Osteocyte (in vitro differentiated cells): ENCODE measurements around the gene PRKCZ. TPM values are rescaled to one million over a fixed set of nuclear protein-coding genes. Genes with fewer than 3 reads are reported as not detected.

Experiments
- DNase-seq: peaks from one replicate; pipeline ENCODE4 v3.0.0; 2021; ENCODE audit warnings: mixed read lengths; ENCODE audit not compliant: unreplicated experiment; ENCODE audit errors: extremely low spot score
- H3K27ac Mint-ChIP-seq: one replicate; pipeline ENCODE4 v1.8.0; 2021; ENCODE audit warnings: mild to moderate bottlenecking, mixed read lengths; ENCODE audit not compliant: unreplicated experiment
- H3K27me3 Mint-ChIP-seq: one replicate; pipeline ENCODE4 v1.8.0; 2021; ENCODE audit warnings: mixed read lengths; ENCODE audit not compliant: unreplicated experiment
- H3K36me3 Mint-ChIP-seq: one replicate; pipeline ENCODE4 v1.8.0; 2021; ENCODE audit warnings: mixed read lengths; ENCODE audit not compliant: unreplicated experiment
- H3K4me1 Mint-ChIP-seq: one replicate; pipeline ENCODE4 v1.8.0; 2021; ENCODE audit warnings: mixed read lengths; ENCODE audit not compliant: unreplicated experiment
- H3K4me3 Mint-ChIP-seq: one replicate; pipeline ENCODE4 v1.8.0; 2021; ENCODE audit warnings: mild to moderate bottlenecking, moderate library complexity, mixed read lengths; ENCODE audit not compliant: unreplicated experiment
- H3K9me3 Mint-ChIP-seq: one replicate; pipeline ENCODE4 v1.8.0; 2021; ENCODE audit warnings: mixed read lengths; ENCODE audit not compliant: unreplicated experiment
- CTCF ChIP-seq: fragments of 200-600 bp; sonication (generic); IDR thresholded peaks from 2 replicates; pipeline ENCODE4 v1.5.0; 2021; ENCODE audit warnings: antibody characterized with exemption, mild to moderate bottlenecking, moderate library complexity
- total RNA-seq: library from RNA; stranded (reverse); gene quantifications from 2 replicates; pipeline ENCODE4 v1.2.1, GENCODE V29; 2021

Gene PRKCZ
- total RNA-seq, 1 donor from 2014 or later: 3.1 TPM

- no peak for TF ChIP-seq CTCF
- Mint-ChIP-seq H3K36me3 (no peaks in the 10 kb centered on the region), H3K4me1 (peaks cover 7% of the 10 kb centered on the region), H3K27me3 (peaks cover 32% of the 10 kb centered on the region), H3K9me3 (no peaks in the 10 kb centered on the region), H3K4me3 (no peak overlapping the region), H3K27ac (no peak overlapping the region)
- DNase-seq: no peak
These were observed 827 bp downstream of the PRKCZ start for GRCh38 chr1:2050793-2051682.

- Mint-ChIP-seq H3K36me3 (no peaks in the 10 kb centered on the region), H3K4me1 (peaks cover 7% of the 10 kb centered on the region), H3K27me3 (peaks cover 30% of the 10 kb centered on the region), H3K27ac (no peak overlapping the region), H3K9me3 (no peaks in the 10 kb centered on the region), H3K4me3 (no peak overlapping the region)
- no peak for TF ChIP-seq CTCF
- no peak for DNase-seq
These were observed 2.0 kb downstream of the PRKCZ start for GRCh38 chr1:2052054-2052679.

- Mint-ChIP-seq H3K27ac (no peak overlapping the region), H3K4me3 (no peak overlapping the region), H3K36me3 (no peaks in the 10 kb centered on the region), H3K27me3 (peaks cover 30% of the 10 kb centered on the region), H3K9me3 (no peaks in the 10 kb centered on the region), H3K4me1 (peaks cover 7% of the 10 kb centered on the region)
- TF ChIP-seq CTCF: no peak
- no peak for DNase-seq
These were observed 2.5 kb downstream of the PRKCZ start for GRCh38 chr1:2052756-2053155.

GRCh38 chr1:2053217-2053616, 3.0 kb downstream of the PRKCZ start:
- H3K36me3 Mint-ChIP-seq: no peaks in the 10 kb centered on the region
- TF ChIP-seq CTCF: no peak
- no peak overlapping the region for H3K4me3 Mint-ChIP-seq
- no peaks in the 10 kb centered on the region for H3K9me3 Mint-ChIP-seq
- H3K4me1 Mint-ChIP-seq: peaks cover 7% of the 10 kb centered on the region
- no peak for DNase-seq
- no peak overlapping the region for H3K27ac Mint-ChIP-seq
- peaks cover 28% of the 10 kb centered on the region for H3K27me3 Mint-ChIP-seq

- Mint-ChIP-seq H3K4me1 (peaks cover 6% of the 10 kb centered on the region), H3K9me3 (no peaks in the 10 kb centered on the region), H3K27me3 (peaks cover 21% of the 10 kb centered on the region), H3K36me3 (no peaks in the 10 kb centered on the region), H3K27ac (no peak overlapping the region), H3K4me3 (no peak overlapping the region)
- DNase-seq: no peak
- TF ChIP-seq CTCF: no peak
These were observed 3.7 kb downstream of the PRKCZ start for GRCh38 chr1:2053784-2054376.
